GM19455 (cell line): ENCODE results near the gene TUBGCP6.

ENCODE experiments used
- ATAC-seq: cut with Tn5 transposase; IDR thresholded peaks from one replicate; pipeline ENCODE4 v1.9.1; 2021; ENCODE audit not compliant: unreplicated experiment

The TUBGCP6 gene

DNA sequence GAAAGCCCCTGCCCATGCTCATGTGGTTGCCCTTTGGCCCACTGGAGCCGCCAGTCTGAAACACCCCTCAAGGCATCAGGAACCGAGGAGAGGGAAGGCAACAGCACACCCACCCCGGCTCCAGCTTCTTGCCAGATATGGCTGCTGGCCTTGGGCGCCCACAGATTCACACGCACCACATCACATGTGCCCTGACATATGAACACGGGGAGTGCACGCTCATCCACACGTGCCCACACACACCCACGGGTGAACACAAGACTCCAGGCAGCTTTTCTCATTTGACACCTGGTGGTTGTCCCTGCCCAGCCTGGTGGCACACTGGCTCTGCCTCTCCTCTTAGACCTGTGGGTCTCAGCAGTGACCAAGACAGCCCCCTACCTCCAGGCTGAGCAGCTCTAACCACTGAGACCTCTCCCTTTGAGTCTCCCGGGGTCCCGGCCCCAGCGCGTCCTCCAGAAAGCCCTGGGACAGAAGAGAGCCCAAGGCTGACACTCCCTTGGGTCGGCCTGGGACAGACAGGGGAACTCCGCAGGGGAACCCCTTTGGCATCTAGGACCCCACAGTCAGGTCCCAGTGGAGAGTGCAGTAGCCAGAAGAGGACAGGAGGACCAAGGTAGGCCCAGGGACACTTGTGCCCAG lies 19.4 kb upstream of the TUBGCP6 start:
- no peak for ATAC-seq

DNA sequence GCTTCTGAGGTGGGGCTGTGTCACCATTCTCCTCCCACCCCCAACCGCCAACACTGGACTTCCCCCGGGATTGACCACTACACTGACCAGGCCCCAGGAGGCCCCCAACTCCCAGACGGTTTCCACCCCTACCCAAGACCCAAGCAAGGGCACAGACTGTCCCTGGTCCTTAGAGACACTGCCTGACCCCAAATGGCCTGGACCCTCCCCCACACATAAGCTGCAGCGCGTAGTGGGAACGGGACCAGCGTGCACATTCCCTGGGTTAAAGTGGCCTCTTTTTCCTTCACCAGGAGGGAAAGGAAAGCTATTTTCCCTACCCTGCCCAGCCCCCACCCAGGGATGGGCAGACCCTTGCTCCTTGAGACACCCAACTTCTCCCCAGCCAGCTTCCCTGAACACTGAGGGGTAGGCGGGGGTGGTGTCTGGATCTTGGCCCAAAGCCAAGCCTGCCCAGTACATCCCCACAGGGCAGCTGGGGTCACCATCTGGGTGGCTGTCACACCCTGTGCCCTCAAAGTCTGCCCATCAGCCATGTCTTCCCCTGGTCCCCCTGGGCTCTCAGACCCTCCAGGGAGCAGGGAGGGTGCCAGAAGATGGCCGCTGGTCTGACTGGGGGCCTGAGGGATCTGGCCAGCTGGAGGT lies 18.3 kb upstream of the TUBGCP6 start:
- no peak for ATAC-seq

DNA sequence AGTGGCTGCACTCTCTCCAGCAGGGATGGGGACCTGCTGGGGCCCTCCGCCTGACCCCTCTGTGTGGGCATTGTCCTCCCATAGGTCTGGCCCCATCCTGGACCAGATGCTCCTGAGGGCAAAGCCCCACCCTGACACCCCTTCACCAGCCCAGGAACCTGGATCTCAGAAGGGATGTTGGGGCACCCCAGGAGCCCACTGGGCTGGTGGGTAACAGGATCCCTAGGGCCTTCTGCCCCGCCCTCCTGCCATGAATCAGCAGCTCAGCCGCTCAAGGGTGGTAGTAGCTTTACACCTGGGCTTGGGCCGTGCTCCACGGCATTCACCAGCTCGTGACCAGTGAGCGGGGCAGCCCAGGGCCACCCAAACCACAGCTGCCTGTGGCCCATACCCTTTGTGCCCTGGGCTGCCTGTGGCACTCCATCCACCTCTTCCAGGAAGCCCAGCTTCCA lies 17.7 kb upstream of the TUBGCP6 start:
- ATAC-seq = no peak

DNA sequence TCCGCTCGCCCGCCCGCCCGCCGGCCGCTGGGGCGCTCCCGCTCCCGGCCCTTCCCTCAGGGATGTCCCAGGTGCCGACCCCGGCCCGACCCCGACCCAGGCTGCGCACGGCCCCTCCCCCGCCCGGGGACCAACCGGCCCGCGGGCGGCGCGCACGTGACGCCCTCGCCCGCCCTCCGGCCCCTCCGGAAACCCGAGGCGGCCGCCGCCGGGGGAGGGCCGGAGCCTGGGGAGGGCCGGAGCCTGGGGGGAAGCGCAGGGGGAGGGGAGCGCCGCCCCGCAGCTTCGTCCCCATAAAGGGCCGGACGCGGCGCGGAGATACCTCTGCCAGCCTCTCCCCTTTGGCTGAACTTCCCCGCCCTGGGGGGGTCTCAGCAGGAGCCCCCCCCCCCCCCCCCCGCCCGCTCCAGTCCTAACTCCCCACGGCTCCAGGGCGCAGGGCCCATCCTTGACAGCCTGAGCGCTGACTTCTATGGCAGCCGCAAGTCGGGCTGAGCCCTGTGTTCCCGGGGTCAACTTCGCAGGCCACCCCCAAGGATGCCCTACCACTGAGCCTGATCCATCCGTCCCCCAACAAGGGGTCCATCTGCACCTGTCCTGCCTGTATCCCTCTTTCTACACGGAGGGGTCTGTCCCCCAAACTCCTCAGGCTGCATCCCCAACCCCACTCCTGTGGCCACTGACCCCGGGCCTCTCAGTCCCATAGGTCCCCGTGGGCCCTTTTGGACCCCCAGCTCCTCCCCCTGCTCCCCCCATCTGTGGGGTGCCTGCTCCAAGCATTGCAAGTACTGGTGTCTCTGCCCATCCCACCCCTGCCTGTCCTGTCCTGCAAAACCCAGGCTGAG lies 17.0 kb upstream of the TUBGCP6 start, which contains the start of gene MAPK12:
MAPK12 (minus strand) TSS at position 69 of the 845 bp plus-strand sequence. CDS start 174 bp downstream, outside the sequence.
- no peak for ATAC-seq

DNA sequence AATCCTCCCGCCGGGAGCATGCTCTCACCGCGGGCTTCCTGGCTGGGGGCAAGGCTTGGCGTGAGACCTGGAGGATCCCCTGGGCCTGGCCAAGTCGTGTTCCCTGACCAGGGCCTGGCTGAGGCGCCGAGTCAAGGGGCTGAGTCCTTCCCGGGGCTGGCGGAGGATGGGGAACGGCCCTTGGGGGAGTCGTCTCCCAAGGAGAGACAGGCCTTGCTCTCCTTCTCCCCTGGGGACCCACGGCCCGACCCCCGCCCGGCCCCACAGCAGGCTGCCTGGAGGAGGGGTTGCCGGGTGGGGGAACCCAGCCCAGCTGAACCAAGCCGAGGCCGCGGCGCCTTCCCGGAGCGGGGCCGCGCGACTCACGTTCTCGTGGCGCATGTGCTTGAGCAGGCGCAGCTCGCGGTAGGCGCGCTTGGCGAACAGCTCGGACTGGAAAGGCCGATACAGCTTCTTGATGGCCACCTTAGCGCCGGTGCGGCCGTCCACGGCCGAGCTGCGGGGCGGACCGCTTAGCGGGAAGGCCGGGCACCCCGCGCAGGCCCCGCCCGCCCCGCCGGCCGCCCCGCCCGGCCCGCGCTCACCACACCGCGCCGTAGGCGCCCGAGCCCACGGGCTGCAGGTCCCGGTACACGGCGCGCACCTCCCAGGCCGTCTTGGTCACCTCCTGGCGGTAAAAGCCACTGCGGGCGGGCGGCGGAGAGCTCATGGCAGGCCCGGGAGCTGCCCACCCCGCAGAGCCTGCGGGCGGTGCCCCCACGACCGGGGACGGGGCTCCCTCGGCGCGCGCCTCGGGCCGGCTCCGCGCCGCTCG lies 16.2 kb upstream of the TUBGCP6 start:
- ATAC-seq = no peak

DNA sequence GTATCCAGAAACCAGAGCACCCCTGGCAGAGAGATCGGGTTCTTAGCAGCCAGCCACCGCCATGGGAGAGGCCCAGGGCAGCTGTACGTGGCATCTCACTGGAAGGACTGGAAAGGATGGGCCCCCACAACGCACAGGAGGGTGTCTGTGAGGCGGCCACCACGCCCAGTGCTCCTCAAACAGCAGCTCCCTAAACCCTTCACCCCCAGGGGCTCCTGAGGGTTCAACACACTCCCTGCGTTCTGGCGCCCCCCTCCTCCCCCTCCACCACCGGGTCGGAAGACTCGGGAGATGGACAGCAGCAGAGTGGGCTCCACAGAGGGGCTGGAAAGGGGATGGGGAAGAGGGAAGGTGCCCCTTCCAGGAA lies 15.6 kb upstream of the TUBGCP6 start:
- no peak for ATAC-seq

DNA sequence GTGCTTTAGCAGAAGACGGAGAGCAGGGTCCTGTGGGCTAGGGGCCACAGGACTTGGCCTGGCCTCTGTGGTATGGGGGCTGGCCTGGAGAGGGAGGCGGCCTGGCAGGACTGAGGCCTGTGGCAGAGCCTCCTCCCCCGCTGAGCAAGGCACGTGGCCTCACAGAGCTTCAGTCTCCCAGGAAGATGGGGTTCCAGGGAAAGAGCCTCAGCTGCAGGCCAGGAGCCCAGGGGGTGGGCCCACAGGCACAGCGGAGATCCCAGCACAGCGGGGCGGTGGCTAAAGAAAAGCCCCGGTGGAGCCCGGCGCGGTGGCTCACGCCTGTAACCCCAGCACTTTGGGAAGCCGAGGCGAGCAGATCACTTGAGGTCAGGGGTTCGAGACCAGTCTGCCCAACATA lies 14.5 kb upstream of the TUBGCP6 start:
- ATAC-seq = no peak

DNA sequence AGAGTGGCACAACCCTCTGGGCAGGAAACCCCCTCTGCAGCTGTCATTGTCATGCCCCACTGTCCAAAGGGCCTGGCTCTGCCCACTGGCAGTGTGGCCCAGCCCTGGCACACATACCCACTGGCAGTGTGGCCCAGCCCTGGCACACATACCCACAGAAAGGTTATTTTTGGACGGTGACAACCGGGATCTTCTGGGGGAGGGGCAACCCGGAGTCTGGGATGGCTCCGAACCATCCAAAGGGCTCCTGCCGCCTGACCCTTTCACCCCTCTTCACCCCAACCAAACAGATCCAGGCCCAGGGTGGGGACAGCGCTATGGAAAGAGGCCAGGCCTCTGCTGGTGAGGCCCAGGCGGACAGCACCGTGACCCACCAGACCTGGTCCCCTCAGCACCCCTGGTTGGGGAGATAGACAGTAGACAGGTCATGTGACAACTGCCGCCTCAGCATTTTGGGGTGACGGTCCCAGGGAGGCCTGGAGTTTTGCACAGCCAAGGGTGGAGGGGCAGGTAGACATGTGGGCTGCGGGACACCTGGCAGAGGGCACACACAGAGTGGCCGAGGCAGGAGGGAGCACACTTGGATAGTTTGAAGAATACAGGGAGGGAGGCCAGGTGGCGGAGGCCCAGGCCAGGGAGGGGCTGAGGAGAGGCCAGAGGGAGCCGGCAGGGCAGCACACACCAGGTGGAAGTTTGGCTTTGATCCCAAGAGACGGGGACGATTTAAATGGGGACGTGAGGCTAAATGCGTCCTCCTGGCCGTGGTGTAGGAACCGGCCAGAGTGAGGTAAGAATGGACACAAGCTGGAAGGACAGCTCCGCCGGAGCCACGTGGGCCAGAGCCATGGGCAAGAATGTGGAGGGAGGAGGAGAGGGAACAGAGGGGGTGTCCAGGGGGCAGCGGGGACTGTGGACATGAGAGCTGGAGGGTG lies 13.8 kb upstream of the TUBGCP6 start:
- ATAC-seq = no peak

DNA sequence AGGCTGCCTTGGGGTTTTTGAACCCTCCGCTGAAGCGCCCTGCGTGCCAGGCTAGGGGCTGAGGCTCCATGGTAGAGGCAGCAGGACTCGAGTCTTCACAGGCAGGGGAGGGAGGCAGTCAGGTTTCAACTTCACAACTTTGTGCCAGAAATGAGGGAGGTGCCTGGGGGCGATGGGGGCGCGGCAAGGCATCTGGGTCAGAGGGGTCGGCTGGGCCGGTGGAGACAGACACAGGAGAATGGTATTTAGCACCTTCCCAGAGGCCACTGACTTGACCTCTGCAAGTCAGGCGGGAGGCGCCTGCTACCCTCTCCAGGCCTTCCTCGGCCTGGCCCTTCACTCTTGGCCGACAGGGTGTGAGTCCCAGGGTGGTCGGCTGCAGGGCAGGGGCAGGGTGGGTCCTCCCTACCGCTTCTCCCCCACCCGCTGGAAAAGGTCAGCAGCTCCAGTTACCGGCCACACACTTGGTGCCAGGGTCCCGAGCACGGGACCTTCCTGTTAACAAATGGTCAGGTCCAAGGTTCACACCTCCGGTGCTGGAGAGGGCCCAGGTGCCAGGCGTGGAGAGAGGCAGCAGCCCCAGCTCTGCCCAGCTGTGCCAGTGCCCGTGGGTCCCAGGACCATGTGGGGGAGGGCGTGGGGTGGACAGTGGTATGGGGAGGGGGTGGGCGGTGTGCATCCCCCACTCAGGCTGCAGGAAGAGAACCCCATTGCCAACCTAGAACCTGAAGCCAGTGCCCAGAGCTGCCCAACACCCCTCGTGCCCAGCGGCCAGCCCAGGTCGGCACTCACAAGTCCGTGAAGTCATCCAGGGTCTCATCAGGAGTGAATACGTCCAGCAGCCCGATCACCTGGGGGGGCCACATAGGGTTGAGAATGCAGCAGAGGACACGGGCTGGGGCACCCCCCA lies 12.9 kb upstream of the TUBGCP6 start:
- ATAC-seq = no peak

DNA sequence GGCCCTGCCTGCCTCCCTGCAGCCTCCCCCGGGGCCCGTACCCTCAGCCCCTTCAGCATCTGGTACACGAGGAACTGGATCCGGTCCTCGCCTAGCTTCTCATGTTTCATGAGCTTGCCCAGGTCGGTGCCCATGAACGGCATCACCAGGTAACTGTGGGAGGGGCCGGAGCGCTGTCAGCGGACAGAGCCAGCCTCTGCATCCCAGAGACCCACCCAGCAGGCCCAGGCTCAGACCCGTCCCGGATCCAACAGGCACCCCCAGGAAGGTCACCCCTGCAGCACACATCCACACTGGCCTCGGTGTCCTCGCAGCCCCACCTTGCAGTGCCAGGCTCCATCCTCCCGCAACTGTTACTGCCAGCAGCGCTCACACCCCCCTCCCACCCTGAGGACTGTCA lies 12.2 kb upstream of the TUBGCP6 start:
- no peak for ATAC-seq

DNA sequence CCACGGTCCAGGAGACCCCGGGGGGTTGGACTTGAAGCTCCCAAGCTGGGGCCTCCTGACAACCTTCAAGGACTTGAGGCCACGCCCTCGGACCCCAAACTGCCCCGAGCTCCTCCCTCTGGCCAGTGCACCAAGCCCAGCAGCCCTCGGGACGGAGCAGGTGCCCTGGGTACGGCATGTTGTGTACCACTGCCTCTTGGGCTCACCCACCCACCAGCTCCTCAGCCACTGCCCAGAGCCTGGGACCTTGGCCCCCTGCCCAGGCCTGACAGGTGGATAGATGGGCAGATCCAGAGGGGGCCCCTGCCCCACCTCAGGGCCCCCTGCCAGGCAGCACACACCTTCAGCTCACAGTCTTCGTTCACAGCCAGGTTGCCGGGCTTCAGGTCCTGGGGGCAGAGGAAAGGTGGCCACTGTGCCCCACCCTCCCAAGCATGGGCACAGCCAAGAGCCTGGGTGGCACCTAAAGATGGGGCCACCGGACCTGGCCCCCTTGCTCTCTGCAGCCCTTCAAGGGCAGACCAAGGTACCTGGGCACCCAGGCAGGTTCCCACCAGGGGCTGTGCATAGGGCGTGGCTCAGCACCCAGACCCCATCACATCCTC lies 11.5 kb upstream of the TUBGCP6 start:
- no peak for ATAC-seq

DNA sequence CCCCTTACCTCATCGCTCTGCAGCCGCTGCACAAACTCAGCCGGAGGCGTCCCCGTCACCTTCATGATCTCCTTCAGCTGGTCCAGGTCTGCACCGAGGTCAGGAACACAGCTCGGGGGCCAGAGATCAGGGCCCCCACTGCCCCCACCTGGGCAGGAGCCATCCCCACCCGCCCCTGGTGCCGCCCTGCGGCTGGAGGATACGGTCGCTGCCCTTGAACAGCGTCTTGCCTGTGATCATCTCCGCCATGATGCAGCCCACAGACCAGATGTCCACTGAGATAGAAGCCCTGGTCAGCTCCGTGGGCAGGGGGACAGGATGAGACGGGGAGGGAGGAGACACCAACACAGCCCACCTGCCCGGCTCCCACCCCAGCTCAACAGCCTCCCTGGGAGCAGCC lies 10.8 kb upstream of the TUBGCP6 start:
- ATAC-seq = no peak

DNA sequence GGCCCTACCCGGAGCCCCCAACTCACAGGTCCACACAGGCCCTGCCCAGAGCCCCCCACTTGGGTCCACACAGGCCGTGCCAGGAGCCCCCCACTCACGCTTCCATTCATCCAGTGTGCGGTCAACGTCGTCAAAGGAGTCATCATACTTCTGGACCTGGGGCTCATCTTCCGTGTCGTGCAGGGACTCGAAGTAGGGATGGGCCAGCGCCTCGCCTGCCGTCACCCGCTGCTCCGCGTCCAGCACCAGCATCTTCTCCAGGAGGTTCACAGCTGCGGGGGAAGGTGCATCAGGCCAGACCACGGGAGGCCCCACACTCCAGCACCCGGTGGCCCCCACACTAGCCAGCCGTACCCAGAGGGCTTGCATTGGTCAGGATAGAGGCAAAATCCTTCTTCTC lies 10.3 kb upstream of the TUBGCP6 start:
- no peak for ATAC-seq

DNA sequence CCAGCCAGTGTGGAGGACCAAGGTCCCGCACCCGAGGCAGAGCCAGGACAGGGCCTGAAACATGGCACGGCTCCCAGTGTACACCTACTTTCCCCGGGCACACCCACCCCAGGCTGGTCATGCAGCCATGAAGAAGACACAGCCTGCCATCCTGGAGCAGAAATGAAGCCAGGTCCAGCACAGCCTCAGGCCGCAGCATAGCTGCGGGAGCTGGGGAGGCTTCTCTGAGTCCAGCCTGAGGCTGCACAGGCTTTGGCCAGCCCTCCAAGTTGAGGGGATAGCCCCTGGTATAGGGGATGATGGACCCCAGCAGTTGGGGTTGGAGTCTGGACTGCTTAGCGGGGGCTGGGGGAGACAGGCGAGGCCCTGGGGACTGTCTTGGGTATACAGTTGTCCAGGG lies 9.1 kb upstream of the TUBGCP6 start:
- ATAC-seq = no peak

DNA sequence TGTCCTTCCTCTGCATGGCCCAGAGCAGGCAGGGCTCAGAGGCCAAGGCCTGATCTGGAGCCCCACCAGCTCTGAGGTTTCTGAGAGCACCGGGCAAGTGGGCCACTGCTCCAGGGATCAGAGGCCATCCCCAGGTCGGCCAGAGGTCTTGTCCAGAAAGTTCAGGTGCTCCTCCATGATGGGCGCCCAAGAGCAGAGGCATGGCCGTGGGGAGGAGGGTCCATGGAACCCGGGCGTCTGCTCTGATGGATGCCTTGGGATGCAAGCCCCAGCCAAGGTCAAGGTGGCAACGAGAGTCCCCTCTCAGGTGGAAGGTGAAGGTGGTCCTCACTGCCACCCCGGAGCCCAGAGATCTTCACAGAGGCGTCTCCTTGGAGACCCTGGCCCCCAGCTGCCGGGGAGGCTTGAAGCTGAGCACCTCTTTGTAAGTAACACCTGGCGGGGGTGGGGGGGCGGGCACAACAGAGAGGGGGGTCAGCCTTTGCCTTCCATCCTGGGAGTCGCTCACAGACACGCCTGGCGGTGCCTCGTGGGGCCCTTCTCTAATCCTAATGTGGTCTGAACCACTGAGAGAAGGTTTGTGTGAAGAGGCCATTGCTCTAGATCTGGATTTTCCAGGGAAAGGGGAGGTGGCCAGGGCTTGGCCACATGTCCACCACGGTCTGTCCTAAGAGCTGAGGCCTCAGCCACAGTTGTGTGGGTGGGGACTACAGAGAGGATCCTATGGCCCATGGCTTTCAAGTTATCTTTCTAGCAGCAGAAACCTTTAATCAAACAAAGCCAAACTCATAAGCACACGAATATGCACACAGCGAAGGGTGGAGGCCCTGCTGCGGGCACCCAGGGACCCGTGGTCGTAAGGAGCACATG lies 8.5 kb upstream of the TUBGCP6 start:
- no peak for ATAC-seq

DNA sequence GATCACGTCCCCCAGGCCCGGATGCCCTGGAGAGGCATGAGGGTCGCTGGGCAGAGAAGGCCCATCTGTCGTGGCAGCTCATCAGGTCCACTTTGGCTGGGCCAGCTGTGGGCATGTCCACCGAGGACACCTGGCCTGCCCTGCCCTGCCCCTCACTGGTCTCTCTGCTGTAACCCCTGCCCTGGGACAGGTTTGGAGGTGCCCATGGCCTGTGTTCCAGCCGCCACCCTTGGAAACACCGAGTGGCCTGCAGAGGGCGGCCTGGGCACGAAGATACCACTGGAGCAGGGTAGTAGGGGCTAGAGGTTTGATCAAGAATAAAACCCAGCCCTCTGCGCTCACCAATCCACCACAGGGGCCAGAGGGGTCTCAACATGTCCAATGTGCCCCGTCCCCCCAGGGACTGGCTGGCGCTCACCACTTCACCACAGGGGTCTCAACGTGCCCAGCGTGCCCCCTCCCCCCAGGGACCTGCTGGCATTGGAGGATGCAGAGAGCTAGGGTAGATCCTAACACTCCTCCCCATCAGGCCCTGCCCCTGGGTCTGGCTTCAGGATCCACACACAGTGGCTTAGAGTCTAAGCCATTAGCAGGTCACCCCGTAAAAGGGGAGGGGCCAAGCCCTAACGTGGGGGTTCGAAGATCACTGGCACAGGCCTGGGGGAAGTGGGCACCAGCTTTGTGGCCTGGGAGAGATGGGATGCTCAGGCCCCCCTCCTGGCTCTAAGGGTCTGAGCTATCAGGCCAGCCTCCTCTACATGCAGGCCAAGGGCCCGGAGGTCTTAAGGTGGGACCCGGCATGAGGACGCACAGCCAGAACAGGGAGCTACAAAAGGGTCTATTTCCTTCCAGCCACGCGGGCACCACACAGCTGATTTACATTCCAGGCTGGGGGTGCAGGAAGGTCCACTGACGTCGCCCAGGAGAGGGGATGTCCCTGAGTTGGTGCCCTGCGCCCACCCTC lies 7.5 kb upstream of the TUBGCP6 start:
- no peak for ATAC-seq
